ENCODE data around the gene ERICH6B.

The ERICH6B gene

GRCh38 chr13:45601680-45602079 lies 13.9 kb downstream of the ERICH6B start:
- no peak for DNase-seq (ENCODE audit: low spot score)

- no peak for DNase-seq (ENCODE audit: low spot score)
Measured at GRCh38 chr13:45598597-45598996, 16.9 kb downstream of the ERICH6B start.

GRCh38 chr13:45596800-45597475 lies 18.6 kb downstream of the ERICH6B start:
- DNase-seq (ENCODE audit: low spot score) = no peak

GRCh38 chr13:45595965-45596364 lies 19.6 kb downstream of the ERICH6B start:
- peak; percentile 16 for DNase-seq (ENCODE audit: low spot score)

GRCh38 chr13:45594764-45595163 lies 20.8 kb downstream of the ERICH6B start:
- DNase-seq (ENCODE audit: low spot score) = no peak

- no peak for DNase-seq (ENCODE audit: low spot score)
Measured at GRCh38 chr13:45594227-45594626, 21.3 kb downstream of the ERICH6B start.

GRCh38 chr13:45592758-45593157 lies 22.8 kb downstream of the ERICH6B start:
- no peak for DNase-seq (ENCODE audit: low spot score)

GRCh38 chr13:45590066-45590465 lies 25.5 kb downstream of the ERICH6B start:
- no peak for DNase-seq (ENCODE audit: low spot score)

GRCh38 chr13:45587897-45588296 lies 27.6 kb downstream of the ERICH6B start:
- no peak for DNase-seq (ENCODE audit: low spot score)

GRCh38 chr13:45584816-45585215 lies 30.7 kb downstream of the ERICH6B start:
- no peak for DNase-seq (ENCODE audit: low spot score)

GRCh38 chr13:45582408-45583076 lies 33.0 kb downstream of the ERICH6B start:
- DNase-seq (ENCODE audit: low spot score) = no peak

GRCh38 chr13:45576466-45576865 lies 39.1 kb downstream of the ERICH6B start:
- DNase-seq (ENCODE audit: low spot score) = no peak

GRCh38 chr13:45575830-45576180 lies 39.7 kb downstream of the ERICH6B start:
- DNase-seq (ENCODE audit: low spot score) = no peak

GRCh38 chr13:45575146-45575829 lies 40.3 kb downstream of the ERICH6B start:
- DNase-seq (ENCODE audit: low spot score) = no peak

- DNase-seq (ENCODE audit: low spot score) = no peak
Measured at GRCh38 chr13:45565331-45565730, 50.2 kb downstream of the ERICH6B start.

- DNase-seq (ENCODE audit: low spot score) = peak; percentile 53
Measured at GRCh38 chr13:45564133-45564776, 51.3 kb downstream of the ERICH6B start.

GRCh38 chr13:45554604-45555109 lies 60.9 kb downstream of the ERICH6B start:
- DNase-seq (ENCODE audit: low spot score) = no peak

GRCh38 chr13:45548281-45548680 lies 67.3 kb downstream of the ERICH6B start:
- DNase-seq (ENCODE audit: low spot score) = no peak

GRCh38 chr13:45546410-45546765 lies 69.2 kb downstream of the ERICH6B start:
- no peak for DNase-seq (ENCODE audit: low spot score)

GRCh38 chr13:45545686-45546409 lies 69.7 kb downstream of the ERICH6B start:
- no peak for DNase-seq (ENCODE audit: low spot score)

- DNase-seq (ENCODE audit: low spot score) = no peak
Measured at GRCh38 chr13:45544520-45544919, 71.0 kb downstream of the ERICH6B start.

- no peak for DNase-seq (ENCODE audit: low spot score)
Measured at GRCh38 chr13:45542878-45543277, 72.7 kb downstream of the ERICH6B start.
